H9 (cell line): Measurements from ENCODE around the gene ANK3. TPM values are rescaled to one million over a fixed set of nuclear protein-coding genes. Genes with fewer than 3 reads are reported as not detected.

Source experiments
- DNase-seq: peaks from one replicate; pipeline ENCODE4 v3.0.0-alpha.2; 2017
- H2AFZ ChIP-seq: one replicate; pipeline ENCODE4 v1.6.1; 2013; ENCODE audit warnings: mild to moderate bottlenecking, low read length, control low read depth, moderate library complexity
- H2AK5ac ChIP-seq: 2 replicates; pipeline ENCODE4 v1.6.1; 2013; ENCODE audit warnings: low read length, control low read depth, mixed read lengths; ENCODE audit not compliant: insufficient read length
- H2BK120ac ChIP-seq: one replicate; pipeline ENCODE4 v1.6.1; 2013; ENCODE audit warnings: low read depth, mild to moderate bottlenecking, low read length, control low read depth, inconsistent platforms; ENCODE audit not compliant: poor library complexity, severe bottlenecking
- H2BK12ac ChIP-seq: 2 replicates; pipeline ENCODE4 v1.6.1; 2013; ENCODE audit warnings: low read length, control low read depth, mixed read lengths, low read depth; ENCODE audit not compliant: insufficient read length
- H2BK15ac ChIP-seq: 2 replicates; pipeline ENCODE4 v1.6.1; 2013; ENCODE audit warnings: low read depth, low read length, control low read depth
- H2BK20ac ChIP-seq: one replicate; pipeline ENCODE4 v1.6.1; 2013; ENCODE audit warnings: low read depth, mild to moderate bottlenecking, low read length, control low read depth, inconsistent platforms; ENCODE audit not compliant: poor library complexity, severe bottlenecking
- H2BK5ac ChIP-seq: 2 replicates; pipeline ENCODE4 v1.6.1; 2013; ENCODE audit warnings: low read length, control low read depth, mixed read lengths; ENCODE audit not compliant: insufficient read length
- H3K14ac ChIP-seq: 2 replicates; pipeline ENCODE4 v1.6.1; 2013; ENCODE audit warnings: low read length, control low read depth; ENCODE audit not compliant: insufficient read depth
- H3K18ac ChIP-seq: 2 replicates; pipeline ENCODE4 v1.6.1; 2013; ENCODE audit warnings: low read depth, mild to moderate bottlenecking, mixed read lengths, low read length, control low read depth; ENCODE audit not compliant: insufficient read length
- H3K23ac ChIP-seq: 2 replicates; pipeline ENCODE4 v1.6.1; 2013; ENCODE audit warnings: low read length, control low read depth, mixed read lengths, low read depth; ENCODE audit not compliant: insufficient read length
- H3K23me2 ChIP-seq: 2 replicates; pipeline ENCODE4 v1.6.1; 2013; ENCODE audit warnings: low read depth, mild to moderate bottlenecking, mixed read lengths, low read length, control low read depth; ENCODE audit not compliant: insufficient read length, poor library complexity, severe bottlenecking
- H3K27ac ChIP-seq: 2 replicates; pipeline ENCODE4 v1.5.1; 2013; ENCODE audit warnings: low read length, control low read depth, mixed read lengths, low read depth; ENCODE audit not compliant: insufficient read length
- H3K27me3 ChIP-seq: 2 replicates; pipeline ENCODE4 v1.6.1; 2013; ENCODE audit warnings: low read length, control low read depth, inconsistent platforms; ENCODE audit not compliant: insufficient read depth
- H3K4ac ChIP-seq: 2 replicates; pipeline ENCODE4 v1.6.1; 2013; ENCODE audit warnings: low read depth, mild to moderate bottlenecking, control low read depth, inconsistent platforms, low read length, moderate library complexity
- H3K4me1 ChIP-seq: 2 replicates; pipeline ENCODE4 v1.6.1; 2013; ENCODE audit warnings: low read length, control low read depth, inconsistent platforms; ENCODE audit not compliant: insufficient read depth
- H3K4me2 ChIP-seq: 2 replicates; pipeline ENCODE4 v1.6.1; 2013; ENCODE audit warnings: low read length, control low read depth, mixed read lengths; ENCODE audit not compliant: insufficient read length, insufficient read depth
- H3K56ac ChIP-seq: 2 replicates; pipeline ENCODE4 v1.6.1; 2013; ENCODE audit warnings: low read depth, mild to moderate bottlenecking, mixed read lengths, low read length, control low read depth; ENCODE audit not compliant: insufficient read length
- H3K79me1 ChIP-seq: 2 replicates; pipeline ENCODE4 v1.6.1; 2013; ENCODE audit warnings: low read depth, mild to moderate bottlenecking, moderate library complexity, low read length, control low read depth, inconsistent platforms; ENCODE audit not compliant: insufficient read depth, poor library complexity, severe bottlenecking
- H3K79me2 ChIP-seq: 2 replicates; pipeline ENCODE4 v1.6.1; 2013; ENCODE audit warnings: low read length, control low read depth, inconsistent platforms; ENCODE audit not compliant: insufficient read depth
- H3K9ac ChIP-seq: 2 replicates; pipeline ENCODE4 v1.6.1; 2013; ENCODE audit warnings: low read length, control low read depth, mixed read lengths; ENCODE audit not compliant: insufficient read length; ENCODE audit errors: extremely low read depth
- H3K9me3 ChIP-seq: one replicate; pipeline ENCODE4 v1.6.1; 2013; ENCODE audit warnings: low read depth, low read length, inconsistent platforms; ENCODE audit not compliant: control insufficient read depth
- H3T11ph ChIP-seq: one replicate; pipeline ENCODE4 v1.6.1; 2013; ENCODE audit warnings: mild to moderate bottlenecking, low read length, control low read depth, inconsistent platforms
- H4K20me1 ChIP-seq: one replicate; pipeline ENCODE4 v1.6.1; 2013; ENCODE audit not compliant: control insufficient read depth, insufficient read length, insufficient read depth
- H4K5ac ChIP-seq: 2 replicates; pipeline ENCODE4 v1.6.1; 2013; ENCODE audit warnings: low read depth, mild to moderate bottlenecking, mixed read lengths, low read length, control low read depth; ENCODE audit not compliant: insufficient read length
- H4K8ac ChIP-seq: replicated peaks from 2 replicates; pipeline ENCODE4 v1.6.1; 2013; ENCODE audit warnings: low read length, control low read depth, mixed read lengths, low read depth; ENCODE audit not compliant: insufficient read length
- H4K91ac ChIP-seq: 2 replicates; pipeline ENCODE4 v1.6.1; 2013; ENCODE audit warnings: low read depth, mild to moderate bottlenecking, moderate library complexity, mixed read lengths, low read length, control low read depth; ENCODE audit not compliant: insufficient read length
- H3K27ac Mint-ChIP-seq, 3 experiments: 2 replicates in 2 of 3; 3 replicates in 1 of 3; pipeline ENCODE4 v1.8.0; 2020 to 2021; ENCODE audit warnings: mixed read lengths in 3 of 3, mild to moderate bottlenecking in 1 of 3, moderate library complexity in 1 of 3
- H3K27me3 Mint-ChIP-seq: 2 replicates; pipeline ENCODE4 v1.8.0; 2021; ENCODE audit warnings: low read depth, mild to moderate bottlenecking, moderate library complexity, mixed read lengths
- H3K36me3 Mint-ChIP-seq, 3 experiments: 2 replicates in 2 of 3; 3 replicates in 1 of 3; pipeline ENCODE4 v1.8.0; 2020 to 2021; ENCODE audit warnings: low read depth in 3 of 3, mixed read lengths in 3 of 3; ENCODE audit not compliant: insufficient read depth in 1 of 3
- H3K4me1 Mint-ChIP-seq, 2 experiments: 2 replicates each; pipeline ENCODE4 v1.8.0; 2020; ENCODE audit warnings: mixed read lengths in 2 of 2
- H3K4me3 Mint-ChIP-seq, 2 experiments: 2 replicates in 1 of 2; 3 replicates in 1 of 2; pipeline ENCODE4 v1.8.0; 2020 to 2021; ENCODE audit warnings: mild to moderate bottlenecking in 2 of 2, mixed read lengths in 2 of 2, moderate library complexity in 1 of 2
- H3K9me3 Mint-ChIP-seq, 2 experiments: 2 replicates in 1 of 2; 3 replicates in 1 of 2; pipeline ENCODE4 v1.8.0; 2020; ENCODE audit warnings: mild to moderate bottlenecking in 2 of 2, mixed read lengths in 2 of 2, moderate library complexity in 1 of 2
- CTCF ChIP-seq: fragments of 200-600 bp; sonication (generic); conservative IDR thresholded peaks from 3 replicates; pipeline ENCODE4 v1.8.0; 2021; ENCODE audit warnings: antibody characterized with exemption, mild to moderate bottlenecking
- WGBS: extraction: QIAGEN DNeasy Blood & Tissue Kit; methylation state at CpG from one replicate; pipeline ENCODE4 v1.1.7; 2013; ENCODE audit warnings: missing lambda C conversion rate, low lambda C conversion rate, mixed read lengths; ENCODE audit not compliant: insufficient read length; ENCODE audit errors: extremely low coverage; 5-methylcytosine and 5-hydroxymethylcytosine counted together
- total RNA-seq: library from RNA; stranded (reverse); gene quantifications from 2 replicates; pipeline ENCODE4 v1.2.1, GENCODE V29; 2021

ANK3 gene
- total RNA-seq, 1 experiment from 2014 or later = 59.6 TPM

GRCh38 chr10:60187691-60188090 is 202.0 kb downstream of the ANK3 start:
- no peak overlapping the region for H4K5ac ChIP-seq
- H4K20me1 ChIP-seq = no peaks in the 10 kb centered on the region
- H3K23me2 ChIP-seq = no peaks in the 10 kb centered on the region
- no peak overlapping the region for H3K27ac ChIP-seq
- H2AK5ac ChIP-seq = no peak overlapping the region
- no peaks in the 10 kb centered on the region for H3K9me3 ChIP-seq
- H3K4ac ChIP-seq = no peak overlapping the region
- H3K79me2 ChIP-seq = no peaks in the 10 kb centered on the region
- no peak for DNase-seq
- no peak overlapping the region for H3K14ac ChIP-seq
- no peaks in the 10 kb centered on the region for H3K27me3 ChIP-seq
- Mint-ChIP-seq H3K4me1 (peaks cover 0 to 11% of the 10 kb centered on the region in 2 experiments; a peak in 3 of 4 replicates), H3K9me3 (0 out of 5 replicates have a peak, but pooled peaks cover 0 to 3% of the 10 kb centered on the region in 2 experiments), H3K27ac (peak overlapping the region in 1 of 3 experiments; percentile 2; a peak in 1 of 7 replicates), H3K36me3 (peaks cover 0 to 6% (median 0%) of the 10 kb centered on the region in 3 experiments; a peak in 3 of 7 replicates), H3K27me3 (no peaks in the 10 kb centered on the region), H3K4me3 (no peak overlapping the region)
- H2BK120ac ChIP-seq = no peak overlapping the region
- no peak overlapping the region for H3K9ac ChIP-seq
- no peak overlapping the region for H2BK5ac ChIP-seq
- no peak overlapping the region for H2BK15ac ChIP-seq
- H3K23ac ChIP-seq = no peak overlapping the region
- no peaks in the 10 kb centered on the region for H3K4me1 ChIP-seq
- H2BK20ac ChIP-seq = no peak overlapping the region
- no peak overlapping the region for H3T11ph ChIP-seq
- no peak overlapping the region for H2AFZ ChIP-seq
- H3K4me2 ChIP-seq = no peak overlapping the region
- no peak overlapping the region for H2BK12ac ChIP-seq
- no peak overlapping the region for H3K56ac ChIP-seq
- H3K18ac ChIP-seq = no peak overlapping the region
- H4K91ac ChIP-seq = no peak overlapping the region
- WGBS = no CpG with 5 or more reads among the region's 1 CpG
- no peak for TF ChIP-seq CTCF
- H4K8ac ChIP-seq = no peak overlapping the region
- H3K79me1 ChIP-seq = no peaks in the 10 kb centered on the region
